Fibroblast of the aortic adventitia (primary cell): Measurements from ENCODE around the gene PPP1R13B. TPM values are rescaled to one million over a fixed set of nuclear protein-coding genes. Genes with fewer than 3 reads are reported as not detected.

Experiments
- DNase-seq: peaks from one replicate; pipeline ENCODE4 v3.0.0-alpha.2; 2010; ENCODE audit warnings: low read depth
- H3K4me3 ChIP-seq: 2 replicates; pipeline ENCODE4 v1.5.1; 2011; ENCODE audit warnings: low read depth, mild to moderate bottlenecking, control low read depth, low read length, moderate library complexity
- CTCF ChIP-seq: IDR thresholded peaks from 2 replicates; pipeline ENCODE4 v1.5.1; 2011; ENCODE audit warnings: mild to moderate bottlenecking, low read length, control low read depth, inconsistent platforms; ENCODE audit not compliant: insufficient read depth
- total RNA-seq: library from RNA; depleted of rRNA; stranded (reverse); fragments of >200 nt; gene quantifications from 2 replicates; pipeline ENCODE4 v1.2.3, GENCODE V29; 2012; ENCODE audit warnings: low replicate concordance

Gene PPP1R13B
- total RNA-seq, 1 donor = 1.2 TPM

GRCh38 chr14:103699261-103699661 lies 148.1 kb downstream of the PPP1R13B start:
- H3K4me3 ChIP-seq = no peak overlapping the region
- DNase-seq = no peak
- no peak for TF ChIP-seq CTCF

GRCh38 chr14:103698380-103699260 lies 148.8 kb downstream of the PPP1R13B start:
- H3K4me3 ChIP-seq = no peak overlapping the region
- no peak for TF ChIP-seq CTCF
- DNase-seq = no peak

GRCh38 chr14:103697603-103698379 lies 149.6 kb downstream of the PPP1R13B start:
- no peak for DNase-seq
- TF ChIP-seq CTCF = no peak
- no peak overlapping the region for H3K4me3 ChIP-seq

GRCh38 chr14:103697206-103697602 lies 150.2 kb downstream of the PPP1R13B start:
- DNase-seq = no peak
- no peak for TF ChIP-seq CTCF
- H3K4me3 ChIP-seq = no peak overlapping the region

- TF ChIP-seq CTCF = no peak
- no peak overlapping the region for H3K4me3 ChIP-seq
- DNase-seq = peak; percentile 51
These were observed 150.8 kb downstream of the PPP1R13B start for GRCh38 chr14:103696466-103697071.

GRCh38 chr14:103696070-103696402 lies 151.3 kb downstream of the PPP1R13B start:
- no peak for TF ChIP-seq CTCF
- H3K4me3 ChIP-seq = no peak overlapping the region
- DNase-seq = no peak
